ENCODE results near the gene NAALADL1. TPM values are rescaled to one million over a fixed set of nuclear protein-coding genes. Genes with fewer than 3 reads are reported as not detected.
"Not testable (repeated sequence)": the region's sequence is repeated elsewhere in the genome, so short reads cannot be mapped to it uniquely, and the experiment has no call there.

The NAALADL1 gene
- total RNA-seq, 1 donor from 2014 or later, result 10.7 TPM

GRCh38 chr11:65014726-65015227 lies 43.6 kb downstream of the NAALADL1 start:
- no peak for DNase-seq (ENCODE audit: low read depth, low spot score)

DNA sequence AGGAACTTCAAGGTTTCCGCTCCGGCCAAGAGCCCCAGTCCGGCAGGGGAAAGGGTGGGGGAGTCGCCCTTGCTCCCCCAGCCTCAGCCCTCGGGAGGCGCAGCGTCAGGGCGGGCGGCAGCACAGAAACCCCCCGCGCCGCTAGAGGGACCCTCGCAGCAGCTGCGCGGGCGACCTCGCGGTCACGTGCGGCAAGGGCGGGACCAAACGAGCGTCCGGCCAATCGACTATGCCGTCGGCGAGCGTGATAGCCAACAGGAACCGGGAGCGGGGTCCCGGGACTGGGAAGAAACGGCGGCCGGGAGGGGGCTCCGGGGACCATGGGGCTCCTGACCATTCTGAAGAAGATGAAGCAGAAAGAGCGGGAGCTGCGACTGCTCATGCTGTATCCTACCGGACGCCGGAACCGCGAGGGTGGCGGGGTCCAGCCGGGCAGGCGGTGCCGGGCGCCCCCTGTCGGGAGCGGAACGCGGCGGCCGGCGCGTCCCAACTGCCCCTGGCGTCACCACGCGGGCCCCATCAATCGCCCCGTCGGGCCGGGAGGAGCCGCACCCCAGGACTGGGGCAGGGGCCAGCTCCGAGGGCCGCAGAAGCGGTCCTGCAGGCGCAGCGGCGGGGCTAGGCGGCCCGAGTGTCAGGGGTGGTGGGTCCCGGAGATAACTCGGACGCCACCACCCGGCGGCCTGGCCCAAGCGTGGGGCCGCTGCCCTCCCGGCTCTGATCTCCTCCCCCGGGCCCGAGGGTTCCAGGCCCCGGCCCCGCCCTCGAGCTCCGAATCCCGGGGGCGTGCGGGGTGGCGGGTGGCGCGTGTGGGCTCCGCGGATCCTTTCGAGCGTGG lies 44.2 kb downstream of the NAALADL1 start, which contains the start of gene ARL2:
Gene ARL2 (plus strand): TSS at position 273 of the 838 bp plus-strand sequence. CDS start 48 bp downstream, at position 321.
- peak; percentile 59 for DNase-seq (ENCODE audit: low read depth, low spot score)

- peak; percentile 57 for DNase-seq (ENCODE audit: low read depth, low spot score)
Measured at GRCh38 chr11:65013130-65013887, 45.0 kb downstream of the NAALADL1 start.

GRCh38 chr11:65008873-65009272 lies 49.5 kb downstream of the NAALADL1 start:
- no peak for DNase-seq (ENCODE audit: low read depth, low spot score)

DNA sequence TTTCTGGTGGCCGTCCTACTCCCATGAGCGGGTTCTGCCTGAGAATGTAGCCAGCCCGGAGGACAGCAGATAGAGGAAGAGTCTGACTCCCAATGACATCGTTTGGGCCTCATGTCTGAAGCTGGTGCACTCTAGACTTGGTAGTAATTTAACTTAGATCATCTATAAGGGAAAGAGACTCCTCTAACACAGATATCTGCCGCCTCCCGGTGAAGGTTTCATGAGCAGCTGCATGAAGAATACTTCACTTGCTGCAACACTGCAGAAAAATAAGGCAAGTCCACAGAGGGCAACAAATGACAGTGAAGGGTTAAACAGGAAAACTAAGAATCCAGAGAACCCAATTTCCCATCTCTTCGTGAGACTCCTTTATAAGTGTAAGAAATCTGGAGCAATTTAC lies 50.3 kb downstream of the NAALADL1 start:
- no peak for DNase-seq (ENCODE audit: low read depth, low spot score)

DNA sequence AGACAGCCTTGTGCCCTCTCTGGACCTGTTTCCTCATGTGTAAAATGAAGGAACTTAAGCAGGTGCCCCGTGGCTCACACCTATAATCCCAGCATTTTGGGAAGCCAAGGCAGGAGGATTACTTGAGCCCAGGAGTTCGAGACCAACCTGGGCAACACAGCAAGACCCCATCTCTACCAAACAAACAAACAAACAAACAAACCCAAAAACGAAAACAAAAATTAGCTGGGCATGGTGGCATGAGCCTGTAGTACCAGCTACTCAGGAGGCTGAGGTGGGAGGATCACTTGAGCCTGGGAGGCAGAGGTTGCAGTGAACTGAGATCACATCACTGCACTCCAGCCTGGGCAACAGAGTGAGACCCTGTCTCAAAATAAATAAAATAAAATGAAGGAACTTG lies 54.4 kb downstream of the NAALADL1 start:
- DNase-seq (ENCODE audit: low read depth, low spot score), result not testable (repeated sequence)

DNA sequence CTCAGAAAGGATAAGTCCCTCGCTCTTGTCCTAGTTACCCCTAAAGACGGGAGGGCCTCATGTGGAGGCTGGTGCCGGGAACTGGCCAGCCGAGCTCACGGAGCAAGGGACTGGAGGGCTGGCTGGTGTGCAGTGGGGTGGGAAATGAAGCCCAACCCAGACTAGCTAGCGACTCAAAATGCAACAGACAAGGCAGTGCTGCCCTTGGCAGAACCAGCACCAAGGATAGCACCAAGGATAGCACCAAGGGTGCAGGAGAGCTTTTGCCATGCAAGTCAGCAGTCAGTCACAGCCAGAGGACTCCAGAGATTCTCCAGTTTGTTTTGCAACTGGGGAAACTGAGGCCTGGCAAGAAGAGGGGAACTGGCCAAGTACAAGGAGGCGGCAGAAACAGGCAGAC lies 55.1 kb downstream of the NAALADL1 start:
- DNase-seq (ENCODE audit: low read depth, low spot score), result no peak

- DNase-seq (ENCODE audit: low read depth, low spot score), result no peak
Measured at GRCh38 chr11:65002706-65003105, 55.6 kb downstream of the NAALADL1 start.

- no peak for DNase-seq (ENCODE audit: low read depth, low spot score)
Measured at GRCh38 chr11:64999478-64999877, 58.9 kb downstream of the NAALADL1 start.

GRCh38 chr11:64998690-64999431 lies 59.5 kb downstream of the NAALADL1 start:
- no peak for DNase-seq (ENCODE audit: low read depth, low spot score)

DNA sequence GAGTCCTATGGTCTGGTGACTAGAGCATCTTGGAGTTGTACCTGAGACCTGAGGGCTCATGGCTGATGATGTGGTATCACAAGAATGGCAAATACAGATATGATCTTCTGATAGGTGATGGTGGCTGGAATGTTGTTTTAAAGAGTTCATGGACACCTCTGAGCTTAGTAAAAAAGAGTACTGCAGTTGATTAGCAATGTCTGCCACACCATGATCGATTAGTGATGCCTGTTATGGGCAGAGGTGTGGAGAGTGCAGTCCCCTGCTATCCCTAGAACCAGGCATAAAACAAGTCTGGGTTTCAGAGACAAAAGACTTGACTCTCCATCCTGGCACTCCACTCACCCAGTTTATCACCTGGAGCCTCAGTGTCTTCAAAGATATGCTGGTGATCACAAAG lies 60.2 kb downstream of the NAALADL1 start:
- no peak for DNase-seq (ENCODE audit: low read depth, low spot score)

DNA sequence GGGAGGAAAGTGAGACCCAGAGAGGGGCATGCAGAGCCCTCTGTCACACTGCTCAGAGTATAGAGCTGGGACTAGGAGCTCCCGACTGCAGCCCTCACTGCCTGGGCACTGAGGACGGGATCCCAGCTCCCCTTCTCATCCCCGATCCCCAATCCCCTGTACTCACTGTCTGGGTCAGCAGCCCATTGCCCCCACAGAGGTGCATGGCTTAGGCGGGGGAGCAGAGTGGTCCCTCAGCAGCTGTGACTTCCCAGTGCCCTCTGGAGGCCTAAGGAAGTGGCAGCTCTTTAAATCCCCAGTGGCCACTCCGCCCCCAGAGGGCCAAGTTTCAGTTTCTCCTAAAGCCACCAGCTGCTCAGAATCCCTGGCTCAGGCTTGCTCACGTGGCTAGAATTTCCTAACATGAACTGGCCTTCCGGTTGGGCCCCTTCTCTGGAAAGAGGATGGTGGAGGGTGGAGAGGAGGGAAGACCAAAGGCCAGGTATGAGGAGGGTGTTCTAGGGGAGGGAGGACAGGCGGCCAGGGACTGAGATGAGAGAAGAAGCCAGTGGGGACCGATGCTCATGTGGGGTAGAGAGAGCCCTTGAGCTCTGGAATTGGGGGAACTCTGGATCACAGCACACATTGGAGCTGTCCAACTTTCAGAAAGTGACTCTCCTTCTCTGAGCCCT lies 61.5 kb downstream of the NAALADL1 start, which contains the start of gene BATF2:
Gene BATF2 (minus strand): TSS at position 262 of the 671 bp plus-strand sequence. CDS start 57 bp downstream, at position 205.
- peak; percentile 32 for DNase-seq (ENCODE audit: low read depth, low spot score)

- no peak for DNase-seq (ENCODE audit: low read depth, low spot score)
Measured at GRCh38 chr11:64996327-64996709, 62.0 kb downstream of the NAALADL1 start.

Other genes starting within 250 kb of the NAALADL1 start
- 17.0 and 26.2 TPM in 2 replicates for gene MEN1, start 248.0 kb downstream of the NAALADL1 start, total RNA-seq
- 0.20 and 0.25 TPM in 2 replicates for gene CDC42BPG, start 213.9 kb downstream of the NAALADL1 start, total RNA-seq
- 110 and 122 TPM in 2 replicates for gene EHD1, start 179.9 kb downstream of the NAALADL1 start, total RNA-seq
- gene ATG2A, start 141.3 kb downstream of the NAALADL1 start, total RNA-seq, result 8.8 and 9.6 TPM in 2 replicates
- 9.7 and 12.1 TPM in 2 replicates for gene PPP2R5B, start 133.9 kb downstream of the NAALADL1 start, total RNA-seq
- gene GPHA2, start 122.7 kb downstream of the NAALADL1 start, total RNA-seq, result not detected in 2 replicates
- gene MAJIN, start 86.4 kb downstream of the NAALADL1 start, total RNA-seq, result not detected in 2 replicates
- gene BATF2, start 61.6 kb downstream of the NAALADL1 start, total RNA-seq, result 0.40 and 1.1 TPM in 2 replicates
- gene ARL2, start 44.4 kb downstream of the NAALADL1 start, total RNA-seq, result 93.5 and 124 TPM in 2 replicates
- gene SNX15, start 31.1 kb downstream of the NAALADL1 start, total RNA-seq, result 8.2 and 10.5 TPM in 2 replicates
- 9.4 and 11.4 TPM in 2 replicates for gene SAC3D1, start 17.3 kb downstream of the NAALADL1 start, total RNA-seq
- gene CDCA5, start 25.5 kb upstream of the NAALADL1 start, total RNA-seq, result 9.0 and 16.0 TPM in 2 replicates
- gene ZFPL1, start 25.7 kb upstream of the NAALADL1 start, total RNA-seq, result 32.9 and 34.6 TPM in 2 replicates
- 174 and 190 TPM in 2 replicates for gene VPS51, start 37.7 kb upstream of the NAALADL1 start, total RNA-seq
- 20.6 and 28.7 TPM in 2 replicates for gene TM7SF2, start 53.3 kb upstream of the NAALADL1 start, total RNA-seq
- gene ZNHIT2, start 59.1 kb upstream of the NAALADL1 start, total RNA-seq, result 10.0 and 11.3 TPM in 2 replicates
- 222 and 473 TPM in 2 replicates for gene FAU, start 63.6 kb upstream of the NAALADL1 start, total RNA-seq
- 52.2 and 58.2 TPM in 2 replicates for gene MRPL49, start 63.8 kb upstream of the NAALADL1 start, total RNA-seq
- gene SYVN1, start 76.0 kb upstream of the NAALADL1 start, total RNA-seq, result 7.1 and 11.4 TPM in 2 replicates
- not detected in 2 replicates for gene SPDYC, start 111.7 kb upstream of the NAALADL1 start, total RNA-seq
- 151 and 203 TPM in 2 replicates for gene CAPN1, start 123.4 kb upstream of the NAALADL1 start, total RNA-seq
- 9.2 and 15.3 TPM in 2 replicates for gene POLA2, start 203.4 kb upstream of the NAALADL1 start, total RNA-seq